Endodermal cell (in vitro differentiated cells): ENCODE measurements around the gene FAM47E. TPM values are rescaled to one million over a fixed set of nuclear protein-coding genes. Genes with fewer than 3 reads are reported as not detected.

Experiments used
- DNase-seq: peaks from one replicate; pipeline ENCODE4 v3.0.0-alpha.2; 2017
- H3K27ac ChIP-seq: 2 replicates; pipeline ENCODE4 v1.5.1; 2013; ENCODE audit warnings: mild to moderate bottlenecking, low read depth, low read length, moderate library complexity
- H3K27me3 ChIP-seq: 2 replicates; pipeline ENCODE4 v1.6.1; 2013; ENCODE audit warnings: mild to moderate bottlenecking, low read length, moderate library complexity; ENCODE audit not compliant: insufficient read depth, control insufficient read depth, poor library complexity, severe bottlenecking
- H3K36me3 ChIP-seq: 2 replicates; pipeline ENCODE4 v1.7.0; 2013; ENCODE audit warnings: mild to moderate bottlenecking, low read length, moderate library complexity; ENCODE audit not compliant: control insufficient read depth, insufficient read depth
- H3K4me1 ChIP-seq: one replicate; pipeline ENCODE4 v1.7.0; 2013; ENCODE audit warnings: low read length; ENCODE audit not compliant: control insufficient read depth, insufficient read depth
- H3K4me3 ChIP-seq: 2 replicates; pipeline ENCODE4 v1.5.1; 2013; ENCODE audit warnings: mild to moderate bottlenecking, low read length, moderate library complexity
- H3K9ac ChIP-seq: 2 replicates; pipeline ENCODE4 v1.6.1; 2013; ENCODE audit warnings: mild to moderate bottlenecking, low read length, moderate library complexity; ENCODE audit not compliant: poor library complexity, severe bottlenecking; ENCODE audit errors: extremely low read depth
- H3K9me3 ChIP-seq: 2 replicates; pipeline ENCODE4 v1.6.1; 2013; ENCODE audit warnings: mild to moderate bottlenecking, low read length, moderate library complexity; ENCODE audit not compliant: control insufficient read depth
- H3K27ac Mint-ChIP-seq: 2 replicates; pipeline ENCODE4 v1.8.0; 2020; ENCODE audit warnings: mixed read lengths
- H3K27me3 Mint-ChIP-seq: 2 replicates; pipeline ENCODE4 v1.8.0; 2021; ENCODE audit warnings: mild to moderate bottlenecking, mixed read lengths; ENCODE audit not compliant: insufficient read depth
- H3K36me3 Mint-ChIP-seq: 2 replicates; pipeline ENCODE4 v1.8.0; 2020; ENCODE audit warnings: low read depth, mixed read lengths
- H3K4me1 Mint-ChIP-seq: 2 replicates; pipeline ENCODE4 v1.8.0; 2020; ENCODE audit warnings: mixed read lengths
- H3K4me3 Mint-ChIP-seq: 2 replicates; pipeline ENCODE4 v1.8.0; 2020; ENCODE audit warnings: mild to moderate bottlenecking, moderate library complexity, mixed read lengths
- H3K9me3 Mint-ChIP-seq: 2 replicates; pipeline ENCODE4 v1.8.0; 2020; ENCODE audit warnings: mild to moderate bottlenecking, mixed read lengths
- CTCF ChIP-seq: fragments of 200-600 bp; sonication (generic); conservative IDR thresholded peaks from 2 replicates; pipeline ENCODE4 v1.5.0; 2021; ENCODE audit warnings: antibody characterized with exemption, mild to moderate bottlenecking
- WGBS, 2 experiments: methylation state at CpG; one replicate each; pipeline versions ENCODE4 v1.1.5 to v1.1.7; 2013; ENCODE audit warnings: missing lambda C conversion rate in 2 of 2, mixed read lengths in 1 of 2; ENCODE audit not compliant: insufficient coverage in 1 of 2, insufficient read length in 1 of 2; 5-methylcytosine and 5-hydroxymethylcytosine counted together
- total RNA-seq, 2 donors: library from RNA; stranded (reverse); fragmentation: NEBNext Ultra II Directional in 1 of 2; extraction: Animal tissue kit (Norgen Biotek cat#: 25700) in 1 of 2; gene quantifications; 2 replicates in 1 of 2; 3 replicates in 1 of 2; pipeline ENCODE4 v1.2.1, GENCODE V29; 2021

FAM47E gene
- total RNA-seq, 2 donors from 2014 or later, result 0.84 to 2.5 TPM

DNA sequence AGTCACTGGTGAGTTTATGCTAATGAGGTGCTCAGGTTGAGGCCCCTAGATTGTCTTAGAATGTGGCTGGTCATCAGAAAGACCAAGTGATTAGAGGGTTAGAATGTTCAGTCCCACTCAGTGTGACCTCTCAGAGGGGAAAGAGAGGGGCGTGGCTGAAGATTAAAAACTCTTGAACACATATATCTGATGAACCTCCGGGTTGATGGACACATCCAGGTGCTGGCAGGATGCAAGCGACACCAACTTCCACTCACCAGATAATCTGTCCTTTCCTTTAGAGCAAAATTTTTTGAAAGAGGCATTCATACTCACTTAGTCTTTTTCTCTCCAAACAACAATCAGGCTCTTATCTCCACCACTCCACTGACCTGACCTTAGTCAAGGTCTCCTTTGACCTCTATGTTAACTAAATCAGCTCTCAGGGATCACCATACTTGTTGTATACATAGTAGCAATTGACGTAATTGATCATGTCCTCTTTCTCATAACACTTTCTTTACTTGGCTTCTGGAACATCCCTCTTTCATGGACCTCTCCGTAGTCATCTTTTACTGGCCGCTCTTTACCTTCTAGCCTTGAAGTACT lies 14.2 kb downstream of the FAM47E start:
- Histone ChIP-seq H3K4me1 (no peaks in the 10 kb centered on the region), H3K9ac (no peak overlapping the region), H3K36me3 (no peaks in the 10 kb centered on the region), H3K9me3 (no peaks in the 10 kb centered on the region), H3K27ac (no peak overlapping the region), H3K4me3 (no peak overlapping the region), H3K27me3 (no peaks in the 10 kb centered on the region)
- Mint-ChIP-seq H3K9me3 (no peaks in the 10 kb centered on the region), H3K4me1 (no peaks in the 10 kb centered on the region), H3K36me3 (no peaks in the 10 kb centered on the region), H3K27me3 (peaks cover 1% of the 10 kb centered on the region), H3K27ac (no peak overlapping the region), H3K4me3 (no peak overlapping the region)
- WGBS, 2 experiments, result 89 to 95% methylated on average over 5 to 6 of the region's 6 CpGs
- DNase-seq, result no peak
- no peak for TF ChIP-seq CTCF

DNA sequence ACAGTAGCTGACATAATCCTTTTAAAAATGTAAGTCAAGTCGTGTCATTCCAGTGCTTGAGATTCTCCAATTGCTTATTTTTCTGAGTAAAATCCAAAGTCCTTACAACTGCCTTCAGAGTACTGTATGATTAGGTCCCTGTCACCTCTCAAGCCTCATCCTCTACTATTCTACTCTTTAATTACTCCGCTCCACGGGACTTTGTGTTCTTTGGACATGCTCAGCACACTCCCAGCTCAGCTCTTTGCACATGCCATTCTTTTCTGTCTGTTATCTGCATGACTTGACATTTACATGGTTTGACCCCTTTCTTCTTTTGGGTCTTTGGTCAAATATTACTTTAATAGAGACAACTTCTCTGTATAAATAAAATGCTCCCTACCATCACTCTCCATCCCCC lies 15.1 kb downstream of the FAM47E start:
- no peak overlapping the region for H3K9ac ChIP-seq
- Mint-ChIP-seq H3K9me3 (no peaks in the 10 kb centered on the region), H3K4me3 (no peak overlapping the region), H3K4me1 (no peaks in the 10 kb centered on the region), H3K36me3 (no peaks in the 10 kb centered on the region), H3K27ac (no peak overlapping the region), H3K27me3 (peaks cover 1% of the 10 kb centered on the region)
- no peaks in the 10 kb centered on the region for H3K27me3 ChIP-seq
- TF ChIP-seq CTCF, result no peak
- no peak overlapping the region for H3K27ac ChIP-seq
- H3K4me3 ChIP-seq, result no peak overlapping the region
- DNase-seq, result no peak
- H3K36me3 ChIP-seq, result no peaks in the 10 kb centered on the region
- H3K9me3 ChIP-seq, result no peaks in the 10 kb centered on the region
- WGBS, 2 experiments, result 89 to 91% methylated on average over 3 of the region's 3 CpGs
- no peaks in the 10 kb centered on the region for H3K4me1 ChIP-seq

DNA sequence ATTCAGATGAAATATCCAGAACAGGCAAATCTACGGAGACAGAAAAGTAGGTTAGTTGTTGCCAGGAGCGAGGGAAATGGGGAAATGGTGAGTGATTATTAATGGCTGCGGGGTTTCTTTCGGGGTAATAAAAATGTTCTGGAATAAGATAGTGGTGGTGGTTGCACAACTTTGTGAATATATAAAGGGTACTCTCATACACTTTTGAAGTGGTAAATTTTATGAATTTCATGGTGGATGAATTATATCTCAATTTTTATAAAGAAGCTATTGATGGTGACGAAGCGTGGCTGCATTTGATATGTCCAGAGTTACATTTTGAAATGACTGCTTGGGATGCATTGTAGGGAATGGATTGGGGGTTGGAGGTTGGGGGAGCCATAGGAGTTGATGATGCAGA lies 16.3 kb downstream of the FAM47E start:
- Mint-ChIP-seq H3K27me3 (peaks cover 1% of the 10 kb centered on the region), H3K9me3 (no peaks in the 10 kb centered on the region), H3K4me3 (no peak overlapping the region), H3K27ac (no peak overlapping the region), H3K4me1 (no peaks in the 10 kb centered on the region), H3K36me3 (no peaks in the 10 kb centered on the region)
- TF ChIP-seq CTCF, result no peak
- no peaks in the 10 kb centered on the region for H3K36me3 ChIP-seq
- no peak overlapping the region for H3K27ac ChIP-seq
- H3K27me3 ChIP-seq, result no peaks in the 10 kb centered on the region
- H3K9ac ChIP-seq, result no peak overlapping the region
- H3K4me1 ChIP-seq, result no peaks in the 10 kb centered on the region
- H3K9me3 ChIP-seq, result no peaks in the 10 kb centered on the region
- no peak overlapping the region for H3K4me3 ChIP-seq
- DNase-seq, result no peak
- 97 to 100% methylated on average over 6 of the region's 6 CpGs for WGBS, 2 experiments
